HEK293 (cell line): ENCODE measurements around the gene KIF2C.

Source experiments
- CTCF ChIA-PET: fragments of 350-600 bp; formaldehyde crosslinking; extraction: SDS; loops from one replicate; lab custom pipeline; 2021; ENCODE audit warnings: antibody characterized with exemption; lab: Yijun Ruan, JAX
- POLR2A ChIA-PET: fragments of 300-600 bp; formaldehyde crosslinking; extraction: SDS; loops from one replicate; lab custom pipeline; 2020; ENCODE audit warnings: antibody characterized with exemption, inconsistent platforms; lab: Yijun Ruan, JAX
- H3K27ac ChIP-seq: fragments of 200-500 bp; sonication (Bioruptor generic); 2 replicates; pipeline ENCODE4 v1.5.1; 2014; ENCODE audit warnings: low read depth, low read length, control low read depth, inconsistent platforms; ENCODE audit errors: extremely low read depth
- H3K36me3 ChIP-seq, 2 experiments: fragments of 200-500 bp in 1 of 2; sonication (Bioruptor generic) in 1 of 2; 1 replicate in 1 of 2; 2 replicates in 1 of 2; pipeline ENCODE4 v1.5.1; 2014 to 2017; ENCODE audit warnings: inconsistent platforms in 2 of 2, low read length in 2 of 2; ENCODE audit not compliant: control insufficient read depth in 2 of 2, insufficient read depth in 1 of 2
- H3K4me1 ChIP-seq: fragments of 200-500 bp; sonication (Bioruptor generic); 2 replicates; pipeline ENCODE4 v1.5.1; 2014; ENCODE audit warnings: mild to moderate bottlenecking, low read length, inconsistent platforms; ENCODE audit not compliant: control insufficient read depth, insufficient read depth
- H3K4me3 ChIP-seq: 2 replicates; pipeline ENCODE4 v1.5.1; 2011; ENCODE audit warnings: low read depth, mild to moderate bottlenecking, control low read depth, low read length, moderate library complexity
- H3K9me3 ChIP-seq: fragments of 200-500 bp; sonication (Bioruptor generic); 2 replicates; pipeline ENCODE4 v1.5.1; 2014; ENCODE audit warnings: low read depth, low read length, inconsistent platforms; ENCODE audit not compliant: control insufficient read depth, insufficient read depth
- YY1 ChIP-seq: fragments of 450-650 bp; formaldehyde crosslinking; IDR thresholded peaks from 2 replicates; pipeline ENCODE4 v1.5.1; 2018; ENCODE audit warnings: missing biosample characterization, missing genetic modification characterization
- ZBTB20 ChIP-seq: fragments of 450-650 bp; formaldehyde crosslinking; IDR thresholded peaks from 2 replicates; pipeline ENCODE4 v1.5.1; 2016; ENCODE audit warnings: missing biosample characterization, missing genetic modification characterization
- ZFP37 ChIP-seq: fragments of 450-650 bp; formaldehyde crosslinking; IDR thresholded peaks from 2 replicates; pipeline ENCODE4 v1.5.1; 2016; ENCODE audit warnings: missing biosample characterization, missing genetic modification characterization
- ZNF10 ChIP-seq: fragments of 450-650 bp; formaldehyde crosslinking; IDR thresholded peaks from 2 replicates; pipeline ENCODE4 v1.5.1; 2017; ENCODE audit warnings: missing biosample characterization, missing genetic modification characterization
- ZNF148 ChIP-seq: fragments of 450-650 bp; formaldehyde crosslinking; IDR thresholded peaks from 2 replicates; pipeline ENCODE4 v1.5.0; 2017; ENCODE audit warnings: missing biosample characterization, missing genetic modification characterization, borderline replicate concordance
- ZNF16 ChIP-seq: fragments of 450-650 bp; formaldehyde crosslinking; IDR thresholded peaks from 2 replicates; pipeline ENCODE4 v1.5.1; 2016; ENCODE audit warnings: low read depth, missing biosample characterization, missing genetic modification characterization
- ZNF211 ChIP-seq: fragments of 450-650 bp; formaldehyde crosslinking; IDR thresholded peaks from 2 replicates; pipeline ENCODE4 v1.5.1; 2016; ENCODE audit warnings: low read depth, missing biosample characterization, missing genetic modification characterization
- ZNF23 ChIP-seq: fragments of 450-650 bp; formaldehyde crosslinking; IDR thresholded peaks from 2 replicates; pipeline ENCODE4 v1.5.1; 2016; ENCODE audit warnings: missing biosample characterization, missing genetic modification characterization, borderline replicate concordance
- ZNF248 ChIP-seq: fragments of 450-650 bp; formaldehyde crosslinking; IDR thresholded peaks from 2 replicates; pipeline ENCODE4 v1.5.1; 2017; ENCODE audit warnings: missing biosample characterization, missing genetic modification characterization
- ZNF274 ChIP-seq, 2 experiments: fragments of 200-500 bp in 1 of 2; fragments of 450-650 bp in 1 of 2; sonication (Bioruptor generic) in 1 of 2; formaldehyde crosslinking in 1 of 2; IDR thresholded peaks; 2 replicates each; pipeline versions ENCODE4 v1.5.1 to v1.6.1; 2014 to 2016; ENCODE audit warnings: borderline replicate concordance in 1 of 2, inconsistent platforms in 1 of 2, low read length in 1 of 2, missing biosample characterization in 1 of 2, missing genetic modification characterization in 1 of 2
- ZNF302 ChIP-seq: fragments of 450-650 bp; formaldehyde crosslinking; IDR thresholded peaks from 2 replicates; pipeline ENCODE4 v1.5.1; 2016; ENCODE audit warnings: missing biosample characterization, missing genetic modification characterization, low read depth
- ZNF350 ChIP-seq: fragments of 450-650 bp; formaldehyde crosslinking; IDR thresholded peaks from 2 replicates; pipeline ENCODE4 v1.5.0; 2017; ENCODE audit warnings: missing biosample characterization, mild to moderate bottlenecking, missing genetic modification characterization
- ZNF391 ChIP-seq: fragments of 450-650 bp; formaldehyde crosslinking; IDR thresholded peaks from 2 replicates; pipeline ENCODE4 v1.5.1; 2016; ENCODE audit warnings: low read depth, missing biosample characterization, missing genetic modification characterization, borderline replicate concordance
- ZNF423 ChIP-seq: fragments of 450-650 bp; formaldehyde crosslinking; IDR thresholded peaks from 2 replicates; pipeline ENCODE4 v1.5.1; 2016; ENCODE audit warnings: missing biosample characterization, missing genetic modification characterization
- ZNF544 ChIP-seq: fragments of 450-650 bp; formaldehyde crosslinking; IDR thresholded peaks from 2 replicates; pipeline ENCODE4 v1.5.0; 2017; ENCODE audit warnings: missing biosample characterization, missing genetic modification characterization
- ZNF548 ChIP-seq: fragments of 450-650 bp; formaldehyde crosslinking; IDR thresholded peaks from 2 replicates; pipeline ENCODE4 v1.5.1; 2016; ENCODE audit warnings: missing biosample characterization, missing genetic modification characterization
- ZNF549 ChIP-seq: fragments of 450-650 bp; IDR thresholded peaks from 2 replicates; pipeline ENCODE4 v1.5.1; 2018; ENCODE audit warnings: missing biosample characterization, missing genetic modification characterization, mild to moderate bottlenecking, inconsistent platforms, moderate library complexity
- ZNF629 ChIP-seq: fragments of 450-650 bp; formaldehyde crosslinking; IDR thresholded peaks from 2 replicates; pipeline ENCODE4 v1.5.1; 2017; ENCODE audit warnings: missing biosample characterization, missing genetic modification characterization
- ZSCAN30 ChIP-seq: fragments of 450-650 bp; IDR thresholded peaks from 2 replicates; pipeline ENCODE4 v1.5.1; 2018; ENCODE audit warnings: missing biosample characterization, mild to moderate bottlenecking, missing genetic modification characterization, moderate library complexity
- ZSCAN5A ChIP-seq: fragments of 450-650 bp; formaldehyde crosslinking; IDR thresholded peaks from 2 replicates; pipeline ENCODE4 v1.5.1; 2016; ENCODE audit warnings: missing biosample characterization, missing genetic modification characterization
- ZXDB ChIP-seq: fragments of 450-650 bp; formaldehyde crosslinking; IDR thresholded peaks from 2 replicates; pipeline ENCODE4 v1.5.1; 2016; ENCODE audit warnings: missing biosample characterization, missing genetic modification characterization
- TF ChIP-seq, protein P1 (sequence below): fragments of 450-650 bp; formaldehyde crosslinking; IDR thresholded peaks from 2 replicates; pipeline ENCODE4 v1.5.1; 2016; ENCODE audit warnings: missing biosample characterization, missing genetic modification characterization, borderline replicate concordance
- TF ChIP-seq, protein P2 (sequence below): fragments of 450-650 bp; formaldehyde crosslinking; IDR thresholded peaks from 2 replicates; pipeline ENCODE4 v1.5.1; 2016; ENCODE audit warnings: missing biosample characterization, missing genetic modification characterization
- TF ChIP-seq, protein P3 (sequence below): fragments of 450-650 bp; formaldehyde crosslinking; IDR thresholded peaks from 2 replicates; pipeline ENCODE4 v1.5.1; 2016; ENCODE audit warnings: missing biosample characterization, missing genetic modification characterization

The KIF2C gene

GRCh38 chr1:44785501-44786137 lies 46.0 kb downstream of the KIF2C start:
- peak overlapping the region; percentile 48; the same call in 1 of the 2 replicates for H3K4me3 ChIP-seq
- POLR2A ChIA-PET, result interaction anchor here (0.6 to 3.1 kb wide), 6 partner anchors 10 to 515 kb away, joined by 3 to 18 read pairs (median 4); partner anchors contain the start of genes PLK3 and RPS8

DNA sequence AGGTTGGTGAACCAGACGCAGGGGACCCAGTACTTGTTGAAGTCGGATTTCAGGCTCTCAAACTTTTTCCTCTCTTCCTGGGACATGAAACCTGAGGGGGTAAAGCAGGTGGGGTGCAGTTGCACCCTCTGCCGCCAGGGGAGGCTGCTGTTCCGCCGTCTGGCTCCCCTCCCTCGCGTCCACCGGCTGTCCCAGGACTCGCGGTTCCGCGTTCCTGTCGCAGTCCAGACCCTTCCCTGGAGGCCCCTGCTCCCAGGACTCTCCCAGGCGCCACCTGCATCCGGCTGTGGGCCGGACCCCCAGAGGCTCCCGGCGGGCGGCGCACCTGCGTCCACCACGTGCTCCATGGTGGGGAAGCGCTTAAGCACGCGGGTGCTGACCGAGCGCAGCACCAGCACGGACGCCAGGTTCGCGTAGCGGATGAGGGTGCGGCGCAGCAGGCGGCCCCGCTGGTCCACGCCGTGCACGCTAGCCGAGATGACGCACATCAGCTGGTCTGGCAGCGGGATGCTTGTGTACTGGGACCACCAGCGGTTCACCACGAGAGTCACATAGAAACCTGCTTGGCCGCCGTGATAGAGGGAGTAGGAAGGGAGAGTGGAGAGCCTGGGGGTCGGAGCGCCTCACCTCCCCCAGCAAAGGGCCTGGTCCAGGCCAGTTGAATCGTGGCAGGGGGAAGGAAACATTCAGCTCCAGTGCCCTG lies 46.7 kb downstream of the KIF2C start:
- H3K36me3 ChIP-seq, result peaks cover 2 to 10% of the 10 kb centered on the region in 2 experiments; a peak in 2 of 3 replicates
- 0 out of 2 replicates have a peak, but pooled peaks cover 2% of the 10 kb centered on the region for H3K4me1 ChIP-seq
- H3K9me3 ChIP-seq, result no peaks in the 10 kb centered on the region
- H3K4me3 ChIP-seq, result peak overlapping the region; percentile 48
- H3K27ac ChIP-seq, result peak overlapping the region; percentile 18; the same call in 1 of the 2 replicates
- ChIA-PET POLR2A (interaction anchor here (0.6 to 5.6 kb wide), 9 partner anchors 10 to 517 kb away, joined by 3 to 41 read pairs (median 5); partner anchors contain the start of genes BTBD19, HECTD3, PLK3 and RPS8), CTCF (interaction anchor here (0.7 to 2.3 kb wide), 10 partner anchors 9 to 507 kb away, joined by 3 to 11 read pairs (median 4); partner anchors contain the start of genes HECTD3, RPS8 and UROD)
- TF ChIP-seq ZNF10 (no peak), ZNF549 (tag by site-specific recombination) (no peak), ZBTB20 (peak; percentile 43; the same call in 1 of the 2 replicates), ZNF16 (no peak), ZNF423 (peak; percentile 97), ZNF211 (tag by site-specific recombination) (no peak), ZNF391 (tag by site-specific recombination) (no peak), ZFP37 (tag by site-specific recombination) (peak; percentile 82), ZSCAN5A (tag by site-specific recombination) (0 out of 2 replicates have a peak, but pooled peaks have one; percentile 28), ZSCAN30 (peak; percentile 95), ZNF629 (tag by site-specific recombination) (peak; percentile 66), ZNF350 (tag by site-specific recombination) (no peak), ZNF148 (no peak), ZNF302 (tag by site-specific recombination) (no peak), ZNF544 (tag by site-specific recombination) (no peak), ZNF548 (tag by site-specific recombination) (no peak)
- TF ChIP-seq, protein P1, sequence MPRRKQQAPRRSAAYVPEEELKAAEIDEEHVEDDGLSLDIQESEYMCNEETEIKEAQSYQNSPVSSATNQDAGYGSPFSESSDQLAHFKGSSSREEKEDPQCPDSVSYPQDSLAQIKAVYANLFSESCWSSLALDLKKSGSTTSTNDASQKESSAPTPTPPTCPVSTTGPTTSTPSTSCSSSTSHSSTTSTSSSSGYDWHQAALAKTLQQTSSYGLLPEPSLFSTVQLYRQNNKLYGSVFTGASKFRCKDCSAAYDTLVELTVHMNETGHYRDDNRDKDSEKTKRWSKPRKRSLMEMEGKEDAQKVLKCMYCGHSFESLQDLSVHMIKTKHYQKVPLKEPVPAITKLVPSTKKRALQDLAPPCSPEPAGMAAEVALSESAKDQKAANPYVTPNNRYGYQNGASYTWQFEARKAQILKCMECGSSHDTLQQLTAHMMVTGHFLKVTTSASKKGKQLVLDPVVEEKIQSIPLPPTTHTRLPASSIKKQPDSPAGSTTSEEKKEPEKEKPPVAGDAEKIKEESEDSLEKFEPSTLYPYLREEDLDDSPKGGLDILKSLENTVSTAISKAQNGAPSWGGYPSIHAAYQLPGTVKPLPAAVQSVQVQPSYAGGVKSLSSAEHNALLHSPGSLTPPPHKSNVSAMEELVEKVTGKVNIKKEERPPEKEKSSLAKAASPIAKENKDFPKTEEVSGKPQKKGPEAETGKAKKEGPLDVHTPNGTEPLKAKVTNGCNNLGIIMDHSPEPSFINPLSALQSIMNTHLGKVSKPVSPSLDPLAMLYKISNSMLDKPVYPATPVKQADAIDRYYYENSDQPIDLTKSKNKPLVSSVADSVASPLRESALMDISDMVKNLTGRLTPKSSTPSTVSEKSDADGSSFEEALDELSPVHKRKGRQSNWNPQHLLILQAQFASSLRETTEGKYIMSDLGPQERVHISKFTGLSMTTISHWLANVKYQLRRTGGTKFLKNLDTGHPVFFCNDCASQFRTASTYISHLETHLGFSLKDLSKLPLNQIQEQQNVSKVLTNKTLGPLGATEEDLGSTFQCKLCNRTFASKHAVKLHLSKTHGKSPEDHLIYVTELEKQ (tag by site-specific recombination), result no peak
- TF ChIP-seq, protein P2, sequence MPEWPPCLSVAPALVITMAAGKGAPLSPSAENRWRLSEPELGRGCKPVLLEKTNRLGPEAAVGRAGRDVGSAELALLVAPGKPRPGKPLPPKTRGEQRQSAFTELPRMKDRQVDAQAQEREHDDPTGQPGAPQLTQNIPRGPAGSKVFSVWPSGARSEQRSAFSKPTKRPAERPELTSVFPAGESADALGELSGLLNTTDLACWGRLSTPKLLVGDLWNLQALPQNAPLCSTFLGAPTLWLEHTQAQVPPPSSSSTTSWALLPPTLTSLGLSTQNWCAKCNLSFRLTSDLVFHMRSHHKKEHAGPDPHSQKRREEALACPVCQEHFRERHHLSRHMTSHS (tag by site-specific recombination), result no peak

More at GRCh38 chr1:44785501-44786137, 46.0 kb downstream of the KIF2C start:
- H3K36me3 ChIP-seq, result peaks cover 5 to 16% of the 10 kb centered on the region in 2 experiments; a peak in 2 of 3 replicates
- H3K27ac ChIP-seq, result no peak overlapping the region
- CTCF ChIA-PET, result interaction anchor here (0.7 to 1.6 kb wide), 8 partner anchors 9 to 507 kb away, joined by 3 to 13 read pairs (median 4); partner anchors contain the start of genes HECTD3 and UROD
- 0 out of 2 replicates have a peak, but pooled peaks cover 2% of the 10 kb centered on the region for H3K4me1 ChIP-seq
- no peak for TF ChIP-seq ZNF248
- no peak for TF ChIP-seq ZNF274 (IDR thresholded peaks at IDR 0.05; ENCODE audit: low read length)
- TF ChIP-seq ZNF274 (tag by site-specific recombination; IDR thresholded peaks at IDR 0.05; ENCODE audit: borderline replicate concordance), result no peak
- TF ChIP-seq ZNF544 (tag by site-specific recombination), result no peak
- TF ChIP-seq YY1 (tag by site-specific recombination), result no peak
- no peak for TF ChIP-seq ZXDB (tag by site-specific recombination)
- TF ChIP-seq ZNF23, result no peak
- TF ChIP-seq, protein P3, sequence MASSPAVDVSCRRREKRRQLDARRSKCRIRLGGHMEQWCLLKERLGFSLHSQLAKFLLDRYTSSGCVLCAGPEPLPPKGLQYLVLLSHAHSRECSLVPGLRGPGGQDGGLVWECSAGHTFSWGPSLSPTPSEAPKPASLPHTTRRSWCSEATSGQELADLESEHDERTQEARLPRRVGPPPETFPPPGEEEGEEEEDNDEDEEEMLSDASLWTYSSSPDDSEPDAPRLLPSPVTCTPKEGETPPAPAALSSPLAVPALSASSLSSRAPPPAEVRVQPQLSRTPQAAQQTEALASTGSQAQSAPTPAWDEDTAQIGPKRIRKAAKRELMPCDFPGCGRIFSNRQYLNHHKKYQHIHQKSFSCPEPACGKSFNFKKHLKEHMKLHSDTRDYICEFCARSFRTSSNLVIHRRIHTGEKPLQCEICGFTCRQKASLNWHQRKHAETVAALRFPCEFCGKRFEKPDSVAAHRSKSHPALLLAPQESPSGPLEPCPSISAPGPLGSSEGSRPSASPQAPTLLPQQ (tag by site-specific recombination), result no peak
- TF ChIP-seq, all 188 proteins: peak for 0
- no peaks in the 10 kb centered on the region for H3K9me3 ChIP-seq
